ENCODE data around the gene TUBA1A. TPM values are rescaled to one million over a fixed set of nuclear protein-coding genes. Genes with fewer than 3 reads are reported as not detected.

Gene TUBA1A
- 10 to 100 TPM; 24.6 to 64.4 (median 32.1) TPM for total RNA-seq

- intact Hi-C loops (cut with DNase I) = no loop called here
- no peaks in the 10 kb centered on the region for H3K36me3 ChIP-seq
- H3K4me1 ChIP-seq = no peaks in the 10 kb centered on the region
- H3K27me3 ChIP-seq = no peaks in the 10 kb centered on the region
- TF ChIP-seq, protein P1, sequence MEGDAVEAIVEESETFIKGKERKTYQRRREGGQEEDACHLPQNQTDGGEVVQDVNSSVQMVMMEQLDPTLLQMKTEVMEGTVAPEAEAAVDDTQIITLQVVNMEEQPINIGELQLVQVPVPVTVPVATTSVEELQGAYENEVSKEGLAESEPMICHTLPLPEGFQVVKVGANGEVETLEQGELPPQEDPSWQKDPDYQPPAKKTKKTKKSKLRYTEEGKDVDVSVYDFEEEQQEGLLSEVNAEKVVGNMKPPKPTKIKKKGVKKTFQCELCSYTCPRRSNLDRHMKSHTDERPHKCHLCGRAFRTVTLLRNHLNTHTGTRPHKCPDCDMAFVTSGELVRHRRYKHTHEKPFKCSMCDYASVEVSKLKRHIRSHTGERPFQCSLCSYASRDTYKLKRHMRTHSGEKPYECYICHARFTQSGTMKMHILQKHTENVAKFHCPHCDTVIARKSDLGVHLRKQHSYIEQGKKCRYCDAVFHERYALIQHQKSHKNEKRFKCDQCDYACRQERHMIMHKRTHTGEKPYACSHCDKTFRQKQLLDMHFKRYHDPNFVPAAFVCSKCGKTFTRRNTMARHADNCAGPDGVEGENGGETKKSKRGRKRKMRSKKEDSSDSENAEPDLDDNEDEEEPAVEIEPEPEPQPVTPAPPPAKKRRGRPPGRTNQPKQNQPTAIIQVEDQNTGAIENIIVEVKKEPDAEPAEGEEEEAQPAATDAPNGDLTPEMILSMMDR (IDR thresholded peaks at IDR 0.05) = no peak
- peak in 1 of 2 donors; percentile 65 for TF ChIP-seq POLR2A (IDR thresholded peaks at IDR 0.05)
- WGBS, 2 donors = 0% methylated on average over 22 to 26 of the region's 26 CpGs
- H3K4me3 ChIP-seq (replicated peaks in 1 of 3) = peak within 1 kb of the TSS; percentile 63 to 82 (median 70)
- no peaks in the 10 kb centered on the region for H3K9me3 ChIP-seq
- peak; percentile 63 to 65 for DNase-seq
- peak within 1 kb of the TSS; percentile 80 to 96 (median 95) for H3K27ac ChIP-seq
These were observed at the start of gene TUBA1A for GRCh38 chr12:49188916-49189367. TSS of gene TUBA1A (minus strand) at chr12:49189080. CDS start at chr12:49188979, 101 bp downstream.

DNA sequence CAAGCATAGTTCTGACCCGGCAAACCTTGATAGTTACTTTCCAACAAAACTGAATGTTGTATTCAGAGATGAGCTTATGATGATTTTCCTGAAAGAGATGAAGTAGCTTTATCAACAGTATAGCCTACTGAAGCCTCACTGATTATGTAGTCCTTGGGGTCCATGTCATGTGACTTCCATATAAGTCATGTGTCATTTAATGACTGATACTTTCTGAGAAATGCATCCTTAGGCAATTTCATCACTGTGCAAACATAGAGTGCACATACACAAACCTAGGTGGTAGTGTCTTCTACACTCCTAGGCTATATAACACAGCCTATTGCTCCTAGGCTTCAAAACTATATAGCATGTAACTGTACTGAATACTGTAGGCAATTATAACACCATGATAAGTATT lies 47.5 kb upstream of the TUBA1A start:
- Histone ChIP-seq H3K27ac (no peak overlapping the region), H3K4me1 (peaks cover 0 to 9% of the 10 kb centered on the region in 2 donors), H3K36me3 (no peaks in the 10 kb centered on the region), H3K9me3 (no peaks in the 10 kb centered on the region), H3K27me3 (no peaks in the 10 kb centered on the region), H3K4me3 (replicated peaks in 1 of 3) (no peak overlapping the region)
- TF ChIP-seq, protein P1 (IDR thresholded peaks at IDR 0.05) = no peak
- TF ChIP-seq POLR2A (IDR thresholded peaks at IDR 0.05) = no peak
- intact Hi-C loops (cut with DNase I) = loop anchor here (10.0 kb wide), 2 partner anchors 102 to 152 kb away; partner anchors contain the start of gene TUBA1B
- 68 to 74% methylated on average over 1 of the region's 1 CpG for WGBS, 2 donors
- no peak for DNase-seq

- TF ChIP-seq POLR2A (IDR thresholded peaks at IDR 0.05) = no peak
- TF ChIP-seq, protein P1 (IDR thresholded peaks at IDR 0.05) = peak in 1 of 6 experiments; percentile 23
- WGBS, 2 donors = 76% methylated on average over 18 to 19 of the region's 19 CpGs
- intact Hi-C loops (cut with DNase I) = loop anchor here (5.0 to 10.0 kb wide), 3 partner anchors 37 to 149 kb away; partner anchors contain the start of gene TUBA1B
- no peaks in the 10 kb centered on the region for H3K36me3 ChIP-seq
- DNase-seq = peak; percentile 1 to 8
- no peaks in the 10 kb centered on the region for H3K9me3 ChIP-seq
- H3K4me1 ChIP-seq = peaks cover 0 to 9% of the 10 kb centered on the region in 2 donors
- H3K4me3 ChIP-seq (replicated peaks in 1 of 3) = peak overlapping the region in 1 of 3 donors; percentile 42
- H3K27ac ChIP-seq = peak overlapping the region; percentile 88 to 96 (median 94)
- H3K27me3 ChIP-seq = no peaks in the 10 kb centered on the region
These were observed 45.1 kb upstream of the TUBA1A start for GRCh38 chr12:49233842-49234526.

DNA sequence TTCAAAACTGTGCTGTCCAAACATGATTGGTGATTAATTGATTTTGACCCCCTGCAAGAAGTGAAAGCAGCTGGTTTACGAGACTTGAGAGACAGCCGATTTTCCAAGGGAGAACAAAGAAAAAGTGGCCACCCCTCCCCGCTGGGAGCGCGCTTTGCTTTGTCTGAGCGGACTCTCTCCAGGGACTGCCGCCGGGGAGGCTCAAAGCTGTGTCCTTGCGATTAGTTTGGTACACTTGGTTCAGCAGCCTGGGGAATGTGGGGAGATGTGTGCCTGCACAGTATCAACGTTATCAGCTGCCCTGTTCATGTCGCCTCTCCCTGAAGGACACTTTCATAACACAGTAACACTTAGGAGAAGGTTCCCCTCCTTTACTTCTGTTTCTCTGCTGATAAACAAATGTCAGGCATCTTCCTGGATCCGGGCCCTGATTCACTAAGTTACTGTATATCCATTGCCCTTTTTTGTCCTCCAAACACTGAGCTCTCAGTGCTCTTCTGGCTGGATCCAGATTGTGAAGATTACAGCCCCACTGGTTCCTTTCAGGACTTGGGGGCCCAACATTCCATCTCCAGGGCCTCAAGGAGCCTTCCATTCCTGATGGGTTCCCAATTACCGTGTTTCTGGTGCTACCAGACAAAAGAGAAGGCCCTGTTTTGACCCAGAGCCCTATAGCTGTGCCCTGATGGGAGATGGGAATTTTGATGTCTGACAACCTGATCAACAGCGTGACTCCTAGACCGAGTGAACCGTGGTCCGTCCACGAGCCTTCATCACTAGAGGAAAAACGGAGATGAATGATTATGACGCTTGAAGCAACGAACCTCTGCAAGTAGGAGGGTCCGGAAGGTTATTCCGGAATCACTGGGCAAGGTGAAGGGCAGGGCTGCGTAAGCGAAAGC lies 44.3 kb upstream of the TUBA1A start:
- Histone ChIP-seq H3K4me3 (replicated peaks in 1 of 3) (no peak overlapping the region), H3K4me1 (peaks cover 0 to 9% of the 10 kb centered on the region in 2 donors), H3K36me3 (no peaks in the 10 kb centered on the region), H3K27ac (peak overlapping the region in 1 of 3 donors; percentile 10), H3K9me3 (no peaks in the 10 kb centered on the region), H3K27me3 (no peaks in the 10 kb centered on the region)
- WGBS, 2 donors = 75 to 79% methylated on average over 25 of the region's 25 CpGs
- intact Hi-C loops (cut with DNase I) = loop anchor here (5.0 to 10.0 kb wide), 3 partner anchors 36 to 148 kb away; partner anchors contain the start of gene TUBA1B
- TF ChIP-seq, protein P1 (IDR thresholded peaks at IDR 0.05) = no peak
- peak in 1 of 2 donors; percentile 9 for TF ChIP-seq POLR2A (IDR thresholded peaks at IDR 0.05)
- DNase-seq = no peak
